WERI-Rb-1 (cell line): ENCODE measurements around the gene LRRC37A.
"Not testable (repeated sequence)": the region's sequence is repeated elsewhere in the genome, so short reads cannot be mapped to it uniquely, and the experiment has no call there.

Experiments used
- DNase-seq: peaks from one replicate; pipeline ENCODE4 v3.0.0-alpha.2; 2020
- H3K27ac ChIP-seq: fragments of 250-450 bp; sonication (Bioruptor Pico); 2 replicates; pipeline ENCODE4 v1.5.1; 2020; ENCODE audit warnings: mild to moderate bottlenecking, moderate library complexity
- H3K27me3 ChIP-seq: fragments of 250-450 bp; sonication (Bioruptor Pico); 2 replicates; pipeline ENCODE4 v1.5.1; 2021; ENCODE audit warnings: mild to moderate bottlenecking, low read depth, moderate library complexity; ENCODE audit not compliant: insufficient read depth, severe bottlenecking
- H3K36me3 ChIP-seq: fragments of 250-450 bp; sonication (Bioruptor Pico); 2 replicates; pipeline ENCODE4 v1.5.1; 2020; ENCODE audit warnings: mild to moderate bottlenecking, moderate library complexity
- H3K4me3 ChIP-seq: 2 replicates; pipeline ENCODE4 v1.5.1; 2011; ENCODE audit warnings: low read depth, mild to moderate bottlenecking, control low read depth, low read length
- H3K9me3 ChIP-seq: fragments of 250-450 bp; sonication (Bioruptor Pico); 2 replicates; pipeline ENCODE4 v1.5.1; 2021; ENCODE audit warnings: mild to moderate bottlenecking, moderate library complexity; ENCODE audit not compliant: severe bottlenecking

LRRC37A gene

GRCh38 chr17:46367520-46367919, 72.6 kb downstream of the LRRC37A start:
- H3K4me3 ChIP-seq, H3K27me3 ChIP-seq, H3K9me3 ChIP-seq, DNase-seq, H3K36me3 ChIP-seq, H3K27ac ChIP-seq: not testable (repeated sequence)

GRCh38 chr17:46372236-46373229, 77.6 kb downstream of the LRRC37A start:
- not testable (repeated sequence) for H3K9me3 ChIP-seq, H3K4me3 ChIP-seq, H3K27me3 ChIP-seq, H3K27ac ChIP-seq, H3K36me3 ChIP-seq, DNase-seq

GRCh38 chr17:46373418-46373817, 78.5 kb downstream of the LRRC37A start:
- not testable (repeated sequence) for H3K27ac ChIP-seq, H3K9me3 ChIP-seq, DNase-seq, H3K4me3 ChIP-seq, H3K36me3 ChIP-seq, H3K27me3 ChIP-seq

- DNase-seq, H3K27ac ChIP-seq, H3K9me3 ChIP-seq, H3K36me3 ChIP-seq, H3K4me3 ChIP-seq, H3K27me3 ChIP-seq: not testable (repeated sequence)
These were observed 88.2 kb downstream of the LRRC37A start for GRCh38 chr17:46383118-46383517.

- H3K27me3 ChIP-seq, H3K9me3 ChIP-seq, H3K4me3 ChIP-seq, H3K27ac ChIP-seq, H3K36me3 ChIP-seq, DNase-seq: not testable (repeated sequence)
These were observed 90.6 kb downstream of the LRRC37A start for GRCh38 chr17:46385491-46385890.
